H9 (cell line): ENCODE data around the gene FLRT2. TPM values are rescaled to one million over a fixed set of nuclear protein-coding genes. Genes with fewer than 3 reads are reported as not detected.

ENCODE experiments used
- DNase-seq: peaks from one replicate; pipeline ENCODE4 v3.0.0-alpha.2; 2017
- H2AFZ ChIP-seq: one replicate; pipeline ENCODE4 v1.6.1; 2013; ENCODE audit warnings: mild to moderate bottlenecking, low read length, control low read depth, moderate library complexity
- H2AK5ac ChIP-seq: 2 replicates; pipeline ENCODE4 v1.6.1; 2013; ENCODE audit warnings: low read length, control low read depth, mixed read lengths; ENCODE audit not compliant: insufficient read length
- H2BK120ac ChIP-seq: one replicate; pipeline ENCODE4 v1.6.1; 2013; ENCODE audit warnings: low read depth, mild to moderate bottlenecking, low read length, control low read depth, inconsistent platforms; ENCODE audit not compliant: poor library complexity, severe bottlenecking
- H2BK12ac ChIP-seq: 2 replicates; pipeline ENCODE4 v1.6.1; 2013; ENCODE audit warnings: low read length, control low read depth, mixed read lengths, low read depth; ENCODE audit not compliant: insufficient read length
- H2BK15ac ChIP-seq: 2 replicates; pipeline ENCODE4 v1.6.1; 2013; ENCODE audit warnings: low read depth, low read length, control low read depth
- H2BK20ac ChIP-seq: one replicate; pipeline ENCODE4 v1.6.1; 2013; ENCODE audit warnings: low read depth, mild to moderate bottlenecking, low read length, control low read depth, inconsistent platforms; ENCODE audit not compliant: poor library complexity, severe bottlenecking
- H2BK5ac ChIP-seq: 2 replicates; pipeline ENCODE4 v1.6.1; 2013; ENCODE audit warnings: low read length, control low read depth, mixed read lengths; ENCODE audit not compliant: insufficient read length
- H3K14ac ChIP-seq: 2 replicates; pipeline ENCODE4 v1.6.1; 2013; ENCODE audit warnings: low read length, control low read depth; ENCODE audit not compliant: insufficient read depth
- H3K18ac ChIP-seq: 2 replicates; pipeline ENCODE4 v1.6.1; 2013; ENCODE audit warnings: low read depth, mild to moderate bottlenecking, mixed read lengths, low read length, control low read depth; ENCODE audit not compliant: insufficient read length
- H3K23ac ChIP-seq: 2 replicates; pipeline ENCODE4 v1.6.1; 2013; ENCODE audit warnings: low read length, control low read depth, mixed read lengths, low read depth; ENCODE audit not compliant: insufficient read length
- H3K23me2 ChIP-seq: 2 replicates; pipeline ENCODE4 v1.6.1; 2013; ENCODE audit warnings: low read depth, mild to moderate bottlenecking, mixed read lengths, low read length, control low read depth; ENCODE audit not compliant: insufficient read length, poor library complexity, severe bottlenecking
- H3K27ac ChIP-seq: 2 replicates; pipeline ENCODE4 v1.5.1; 2013; ENCODE audit warnings: low read length, control low read depth, mixed read lengths, low read depth; ENCODE audit not compliant: insufficient read length
- H3K27me3 ChIP-seq: 2 replicates; pipeline ENCODE4 v1.6.1; 2013; ENCODE audit warnings: low read length, control low read depth, inconsistent platforms; ENCODE audit not compliant: insufficient read depth
- H3K4ac ChIP-seq: 2 replicates; pipeline ENCODE4 v1.6.1; 2013; ENCODE audit warnings: low read depth, mild to moderate bottlenecking, control low read depth, inconsistent platforms, low read length, moderate library complexity
- H3K4me1 ChIP-seq: 2 replicates; pipeline ENCODE4 v1.6.1; 2013; ENCODE audit warnings: low read length, control low read depth, inconsistent platforms; ENCODE audit not compliant: insufficient read depth
- H3K4me2 ChIP-seq: 2 replicates; pipeline ENCODE4 v1.6.1; 2013; ENCODE audit warnings: low read length, control low read depth, mixed read lengths; ENCODE audit not compliant: insufficient read length, insufficient read depth
- H3K56ac ChIP-seq: 2 replicates; pipeline ENCODE4 v1.6.1; 2013; ENCODE audit warnings: low read depth, mild to moderate bottlenecking, mixed read lengths, low read length, control low read depth; ENCODE audit not compliant: insufficient read length
- H3K79me1 ChIP-seq: 2 replicates; pipeline ENCODE4 v1.6.1; 2013; ENCODE audit warnings: low read depth, mild to moderate bottlenecking, moderate library complexity, low read length, control low read depth, inconsistent platforms; ENCODE audit not compliant: insufficient read depth, poor library complexity, severe bottlenecking
- H3K79me2 ChIP-seq: 2 replicates; pipeline ENCODE4 v1.6.1; 2013; ENCODE audit warnings: low read length, control low read depth, inconsistent platforms; ENCODE audit not compliant: insufficient read depth
- H3K9ac ChIP-seq: 2 replicates; pipeline ENCODE4 v1.6.1; 2013; ENCODE audit warnings: low read length, control low read depth, mixed read lengths; ENCODE audit not compliant: insufficient read length; ENCODE audit errors: extremely low read depth
- H3K9me3 ChIP-seq: one replicate; pipeline ENCODE4 v1.6.1; 2013; ENCODE audit warnings: low read depth, low read length, inconsistent platforms; ENCODE audit not compliant: control insufficient read depth
- H3T11ph ChIP-seq: one replicate; pipeline ENCODE4 v1.6.1; 2013; ENCODE audit warnings: mild to moderate bottlenecking, low read length, control low read depth, inconsistent platforms
- H4K20me1 ChIP-seq: one replicate; pipeline ENCODE4 v1.6.1; 2013; ENCODE audit not compliant: control insufficient read depth, insufficient read length, insufficient read depth
- H4K5ac ChIP-seq: 2 replicates; pipeline ENCODE4 v1.6.1; 2013; ENCODE audit warnings: low read depth, mild to moderate bottlenecking, mixed read lengths, low read length, control low read depth; ENCODE audit not compliant: insufficient read length
- H4K8ac ChIP-seq: replicated peaks from 2 replicates; pipeline ENCODE4 v1.6.1; 2013; ENCODE audit warnings: low read length, control low read depth, mixed read lengths, low read depth; ENCODE audit not compliant: insufficient read length
- H4K91ac ChIP-seq: 2 replicates; pipeline ENCODE4 v1.6.1; 2013; ENCODE audit warnings: low read depth, mild to moderate bottlenecking, moderate library complexity, mixed read lengths, low read length, control low read depth; ENCODE audit not compliant: insufficient read length
- H3K27ac Mint-ChIP-seq, 3 experiments: 2 replicates in 2 of 3; 3 replicates in 1 of 3; pipeline ENCODE4 v1.8.0; 2020 to 2021; ENCODE audit warnings: mixed read lengths in 3 of 3, mild to moderate bottlenecking in 1 of 3, moderate library complexity in 1 of 3
- H3K27me3 Mint-ChIP-seq: 2 replicates; pipeline ENCODE4 v1.8.0; 2021; ENCODE audit warnings: low read depth, mild to moderate bottlenecking, moderate library complexity, mixed read lengths
- H3K36me3 Mint-ChIP-seq, 3 experiments: 2 replicates in 2 of 3; 3 replicates in 1 of 3; pipeline ENCODE4 v1.8.0; 2020 to 2021; ENCODE audit warnings: low read depth in 3 of 3, mixed read lengths in 3 of 3; ENCODE audit not compliant: insufficient read depth in 1 of 3
- H3K4me1 Mint-ChIP-seq, 2 experiments: 2 replicates each; pipeline ENCODE4 v1.8.0; 2020; ENCODE audit warnings: mixed read lengths in 2 of 2
- H3K4me3 Mint-ChIP-seq, 2 experiments: 2 replicates in 1 of 2; 3 replicates in 1 of 2; pipeline ENCODE4 v1.8.0; 2020 to 2021; ENCODE audit warnings: mild to moderate bottlenecking in 2 of 2, mixed read lengths in 2 of 2, moderate library complexity in 1 of 2
- H3K9me3 Mint-ChIP-seq, 2 experiments: 2 replicates in 1 of 2; 3 replicates in 1 of 2; pipeline ENCODE4 v1.8.0; 2020; ENCODE audit warnings: mild to moderate bottlenecking in 2 of 2, mixed read lengths in 2 of 2, moderate library complexity in 1 of 2
- WGBS: extraction: QIAGEN DNeasy Blood & Tissue Kit; methylation state at CpG from one replicate; pipeline ENCODE4 v1.1.7; 2013; ENCODE audit warnings: missing lambda C conversion rate, low lambda C conversion rate, mixed read lengths; ENCODE audit not compliant: insufficient read length; ENCODE audit errors: extremely low coverage; 5-methylcytosine and 5-hydroxymethylcytosine counted together
- total RNA-seq: library from RNA; stranded (reverse); gene quantifications from 2 replicates; pipeline ENCODE4 v1.2.1, GENCODE V29; 2021
- TF ChIP-seq, protein P1 (sequence below): fragments of 200-600 bp; sonication (generic); conservative IDR thresholded peaks from 3 replicates; pipeline ENCODE4 v1.8.0; 2021; ENCODE audit warnings: antibody characterized with exemption, mild to moderate bottlenecking

FLRT2 gene
- total RNA-seq, 1 experiment from 2014 or later: 3.3 TPM

GRCh38 chr14:85596562-85596961, 66.6 kb downstream of the FLRT2 start:
- Mint-ChIP-seq H3K27ac (no peak overlapping the region), H3K9me3 (no peaks in the 10 kb centered on the region), H3K4me1 (peaks cover 5 to 10% of the 10 kb centered on the region in 2 experiments; a peak in 3 of 4 replicates), H3K4me3 (no peak overlapping the region), H3K36me3 (no peaks in the 10 kb centered on the region), H3K27me3 (no peaks in the 10 kb centered on the region)
- Histone ChIP-seq H2BK12ac (no peak overlapping the region), H3K23ac (no peak overlapping the region), H3K56ac (no peak overlapping the region), H4K91ac (no peak overlapping the region), H2AFZ (no peak overlapping the region), H4K8ac (no peak overlapping the region), H3K4me1 (0 out of 2 replicates have a peak, but pooled peaks cover 2% of the 10 kb centered on the region), H3K79me1 (no peaks in the 10 kb centered on the region), H3K27ac (no peak overlapping the region), H3K27me3 (no peaks in the 10 kb centered on the region), H4K20me1 (no peaks in the 10 kb centered on the region), H3K9me3 (no peaks in the 10 kb centered on the region), H2BK15ac (no peak overlapping the region), H3K14ac (no peak overlapping the region), H2BK20ac (no peak overlapping the region), H2BK5ac (no peak overlapping the region), H3T11ph (no peak overlapping the region), H3K9ac (no peak overlapping the region), H4K5ac (no peak overlapping the region), H2AK5ac (no peak overlapping the region), H3K23me2 (no peaks in the 10 kb centered on the region), H3K4me2 (no peak overlapping the region), H3K79me2 (no peaks in the 10 kb centered on the region), H3K4ac (no peak overlapping the region), H3K18ac (no peak overlapping the region), H2BK120ac (no peak overlapping the region)
- TF ChIP-seq, protein P1, sequence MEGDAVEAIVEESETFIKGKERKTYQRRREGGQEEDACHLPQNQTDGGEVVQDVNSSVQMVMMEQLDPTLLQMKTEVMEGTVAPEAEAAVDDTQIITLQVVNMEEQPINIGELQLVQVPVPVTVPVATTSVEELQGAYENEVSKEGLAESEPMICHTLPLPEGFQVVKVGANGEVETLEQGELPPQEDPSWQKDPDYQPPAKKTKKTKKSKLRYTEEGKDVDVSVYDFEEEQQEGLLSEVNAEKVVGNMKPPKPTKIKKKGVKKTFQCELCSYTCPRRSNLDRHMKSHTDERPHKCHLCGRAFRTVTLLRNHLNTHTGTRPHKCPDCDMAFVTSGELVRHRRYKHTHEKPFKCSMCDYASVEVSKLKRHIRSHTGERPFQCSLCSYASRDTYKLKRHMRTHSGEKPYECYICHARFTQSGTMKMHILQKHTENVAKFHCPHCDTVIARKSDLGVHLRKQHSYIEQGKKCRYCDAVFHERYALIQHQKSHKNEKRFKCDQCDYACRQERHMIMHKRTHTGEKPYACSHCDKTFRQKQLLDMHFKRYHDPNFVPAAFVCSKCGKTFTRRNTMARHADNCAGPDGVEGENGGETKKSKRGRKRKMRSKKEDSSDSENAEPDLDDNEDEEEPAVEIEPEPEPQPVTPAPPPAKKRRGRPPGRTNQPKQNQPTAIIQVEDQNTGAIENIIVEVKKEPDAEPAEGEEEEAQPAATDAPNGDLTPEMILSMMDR: no peak
- WGBS: no CpG with 5 or more reads among the region's 4 CpGs
- no peak for DNase-seq
